Memory B cell (primary cell): ENCODE results near the gene SNX20.
A peak's percentile ranks its signal among the peaks of the same experiment; 100 is the strongest.

ENCODE experiments used
- ATAC-seq: fragments of 150-1000 bp; cut with Tn5 transposase; 2 replicates; pipeline ENCODE4 v1.10.0; 2021; ENCODE audit warnings: low read depth, mild to moderate bottlenecking, moderate library complexity
- DNase-seq, 2 donors: peaks; one replicate each; pipeline ENCODE4 v3.0.0; 2022; ENCODE audit warnings: low spot score in 2 of 2
- H3K27ac Mint-ChIP-seq: one replicate; pipeline ENCODE4 v1.8.0; 2022; ENCODE audit warnings: mild to moderate bottlenecking, moderate library complexity, mixed read lengths
- H3K27me3 Mint-ChIP-seq: one replicate; pipeline ENCODE4 v1.8.0; 2022; ENCODE audit warnings: mixed read lengths
- H3K36me3 Mint-ChIP-seq: one replicate; pipeline ENCODE4 v1.8.0; 2022; ENCODE audit warnings: mild to moderate bottlenecking, mixed read lengths
- H3K4me1 Mint-ChIP-seq: one replicate; pipeline ENCODE4 v1.8.0; 2022; ENCODE audit warnings: mixed read lengths
- H3K4me3 Mint-ChIP-seq: one replicate; pipeline ENCODE4 v1.8.0; 2022; ENCODE audit warnings: mild to moderate bottlenecking, moderate library complexity, mixed read lengths
- H3K9me3 Mint-ChIP-seq: one replicate; pipeline ENCODE4 v1.8.0; 2022; ENCODE audit warnings: mixed read lengths

SNX20 gene

GRCh38 chr16:50667497-50668367 lies 13.4 kb downstream of the SNX20 start:
- ATAC-seq (no peak), DNase-seq (no peak)
- Mint-ChIP-seq H3K4me1 (peaks cover 12% of the 10 kb centered on the region), H3K9me3 (peaks cover 5% of the 10 kb centered on the region), H3K4me3 (peak overlapping the region; percentile 57), H3K27me3 (no peaks in the 10 kb centered on the region), H3K36me3 (peaks cover 27% of the 10 kb centered on the region), H3K27ac (peak overlapping the region; percentile 53)

- H3K4me3 Mint-ChIP-seq = peak overlapping the region; percentile 57
- DNase-seq = peak in 1 of 2 donors; percentile 28
- peak; percentile 86 for ATAC-seq
- peaks cover 3% of the 10 kb centered on the region for H3K9me3 Mint-ChIP-seq
- no peaks in the 10 kb centered on the region for H3K27me3 Mint-ChIP-seq
- peak overlapping the region; percentile 53 for H3K27ac Mint-ChIP-seq
- H3K4me1 Mint-ChIP-seq = peaks cover 12% of the 10 kb centered on the region
- H3K36me3 Mint-ChIP-seq = peaks cover 18% of the 10 kb centered on the region
Measured at GRCh38 chr16:50666658-50667496, 14.2 kb downstream of the SNX20 start.

DNA sequence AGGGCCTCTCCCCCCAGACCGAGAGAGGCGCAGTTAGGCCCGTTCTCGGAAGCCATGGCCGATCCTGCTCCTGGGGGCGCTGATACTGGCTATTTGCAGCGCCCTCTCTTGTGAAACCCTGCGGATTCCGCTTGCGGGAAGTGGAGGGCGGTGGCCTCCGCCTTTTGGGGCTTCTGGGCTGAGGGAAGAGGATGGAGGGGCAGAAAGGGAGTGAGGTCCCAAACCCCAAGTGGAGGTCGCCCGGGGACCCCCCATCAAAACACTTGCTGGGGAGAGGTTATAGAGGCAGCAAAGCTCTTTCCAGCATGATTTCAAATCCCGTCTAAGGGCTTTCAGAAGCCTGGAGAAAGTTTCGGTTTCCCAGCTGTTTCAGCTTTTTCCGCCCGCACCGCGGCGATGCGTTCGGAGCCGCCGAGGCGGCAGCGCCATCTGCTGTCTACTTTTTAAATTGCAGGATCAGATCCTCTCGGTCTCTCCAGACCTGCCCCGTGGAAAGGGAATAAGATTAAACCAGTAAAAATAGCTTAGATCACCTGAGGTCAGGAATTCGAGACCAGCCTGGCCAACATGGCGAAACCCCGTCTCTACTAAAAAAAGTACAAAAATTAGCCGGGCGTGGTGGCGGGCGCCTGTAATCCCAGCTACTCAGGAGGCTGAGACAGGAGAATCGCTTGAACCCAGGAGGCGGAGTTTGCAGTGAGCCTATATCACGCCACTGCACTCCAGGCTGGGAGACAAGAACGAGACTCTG lies 15.8 kb downstream of the SNX20 start:
- DNase-seq = peak; percentile 82 to 91
- peak overlapping the region; percentile 20 for H3K27ac Mint-ChIP-seq
- H3K36me3 Mint-ChIP-seq = peaks cover 9% of the 10 kb centered on the region
- peaks cover 12% of the 10 kb centered on the region for H3K4me1 Mint-ChIP-seq
- peak; percentile 72 for ATAC-seq
- H3K4me3 Mint-ChIP-seq = peak overlapping the region; percentile 77
- peaks cover 1% of the 10 kb centered on the region for H3K9me3 Mint-ChIP-seq
- no peaks in the 10 kb centered on the region for H3K27me3 Mint-ChIP-seq

DNA sequence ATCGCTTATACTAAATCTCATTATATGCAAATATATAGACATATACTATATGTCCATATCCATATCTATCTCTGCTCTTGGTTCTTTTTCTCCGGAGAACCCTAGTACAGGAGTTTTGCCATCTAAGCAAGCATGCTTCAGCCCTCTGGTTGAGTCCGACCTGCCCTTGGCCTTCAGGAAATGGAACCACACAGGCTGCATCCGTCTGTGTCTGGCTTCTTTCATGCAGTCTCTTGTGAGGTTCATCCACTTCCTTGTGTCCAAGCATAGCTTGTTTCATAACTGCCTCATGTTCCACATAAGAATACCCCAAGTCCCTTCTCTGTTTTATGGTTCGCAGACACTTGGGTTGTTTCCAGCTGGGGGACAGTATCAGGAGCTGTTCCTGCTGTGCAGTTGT lies 16.8 kb downstream of the SNX20 start:
- no peaks in the 10 kb centered on the region for H3K27me3 Mint-ChIP-seq
- peaks cover 1% of the 10 kb centered on the region for H3K9me3 Mint-ChIP-seq
- H3K27ac Mint-ChIP-seq = no peak overlapping the region
- no peak for DNase-seq
- no peak overlapping the region for H3K4me3 Mint-ChIP-seq
- peaks cover 9% of the 10 kb centered on the region for H3K36me3 Mint-ChIP-seq
- ATAC-seq = no peak
- peaks cover 12% of the 10 kb centered on the region for H3K4me1 Mint-ChIP-seq

GRCh38 chr16:50662306-50662940 lies 18.7 kb downstream of the SNX20 start:
- Mint-ChIP-seq H3K4me1 (peaks cover 7% of the 10 kb centered on the region), H3K27ac (no peak overlapping the region), H3K4me3 (no peak overlapping the region), H3K9me3 (peaks cover 1% of the 10 kb centered on the region), H3K36me3 (no peaks in the 10 kb centered on the region), H3K27me3 (no peaks in the 10 kb centered on the region)
- DNase-seq (no peak), ATAC-seq (no peak)

DNA sequence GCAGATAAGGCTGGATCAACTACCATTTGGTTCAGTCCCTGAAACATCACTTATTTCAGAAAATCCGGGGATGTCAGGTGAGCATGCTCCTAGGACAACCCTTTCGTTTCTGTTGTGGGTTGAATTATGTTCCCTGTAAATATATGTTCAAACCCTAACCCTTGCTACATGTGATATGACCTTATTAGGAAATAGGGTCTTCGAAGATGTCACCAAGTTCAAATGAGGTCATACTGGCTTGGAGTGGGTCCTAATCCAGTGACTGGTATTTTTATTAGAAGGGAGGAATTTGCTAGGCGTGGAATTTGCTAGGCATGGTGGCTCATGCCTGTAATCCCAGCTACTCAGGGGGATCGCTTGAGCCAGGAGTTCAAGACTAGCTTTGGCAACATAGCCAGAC lies 21.3 kb downstream of the SNX20 start:
- Mint-ChIP-seq H3K36me3 (no peaks in the 10 kb centered on the region), H3K4me1 (peaks cover 2% of the 10 kb centered on the region), H3K27me3 (no peaks in the 10 kb centered on the region), H3K4me3 (no peak overlapping the region), H3K9me3 (no peaks in the 10 kb centered on the region), H3K27ac (no peak overlapping the region)
- DNase-seq (no peak), ATAC-seq (no peak)

DNA sequence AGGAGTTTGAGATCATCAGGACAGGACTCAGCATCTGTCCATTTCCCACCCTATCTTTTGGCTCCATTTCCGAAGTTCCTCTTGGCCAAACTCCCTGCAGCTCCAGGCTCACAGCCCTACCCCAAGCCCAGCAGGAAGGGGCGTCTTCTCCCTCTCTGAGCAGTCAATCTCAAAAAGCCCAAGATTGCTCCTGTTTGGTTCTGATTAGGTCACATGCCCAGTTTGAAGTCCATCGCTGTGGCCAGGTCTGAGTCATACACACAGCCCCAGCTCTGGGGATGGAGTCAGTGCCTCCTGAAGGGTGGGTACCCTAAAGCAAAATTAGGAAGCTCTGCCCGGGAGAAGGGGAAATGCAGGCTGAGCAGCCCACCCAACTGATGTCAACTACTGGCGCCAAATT lies 23.9 kb downstream of the SNX20 start:
- H3K27me3 Mint-ChIP-seq = no peaks in the 10 kb centered on the region

GRCh38 chr16:50655558-50656055 lies 25.5 kb downstream of the SNX20 start:
- ATAC-seq (no peak), DNase-seq (no peak)
- Mint-ChIP-seq H3K27me3 (peaks cover 4% of the 10 kb centered on the region), H3K4me1 (no peaks in the 10 kb centered on the region), H3K27ac (no peak overlapping the region), H3K36me3 (peaks cover 4% of the 10 kb centered on the region), H3K4me3 (no peak overlapping the region), H3K9me3 (peaks cover 5% of the 10 kb centered on the region)

More for the DNA sequence above, 23.9 kb downstream of the SNX20 start:
- Mint-ChIP-seq H3K4me3 (no peak overlapping the region), H3K4me1 (no peaks in the 10 kb centered on the region), H3K27ac (no peak overlapping the region), H3K9me3 (no peaks in the 10 kb centered on the region), H3K36me3 (no peaks in the 10 kb centered on the region)
- DNase-seq (no peak), ATAC-seq (no peak)

DNA sequence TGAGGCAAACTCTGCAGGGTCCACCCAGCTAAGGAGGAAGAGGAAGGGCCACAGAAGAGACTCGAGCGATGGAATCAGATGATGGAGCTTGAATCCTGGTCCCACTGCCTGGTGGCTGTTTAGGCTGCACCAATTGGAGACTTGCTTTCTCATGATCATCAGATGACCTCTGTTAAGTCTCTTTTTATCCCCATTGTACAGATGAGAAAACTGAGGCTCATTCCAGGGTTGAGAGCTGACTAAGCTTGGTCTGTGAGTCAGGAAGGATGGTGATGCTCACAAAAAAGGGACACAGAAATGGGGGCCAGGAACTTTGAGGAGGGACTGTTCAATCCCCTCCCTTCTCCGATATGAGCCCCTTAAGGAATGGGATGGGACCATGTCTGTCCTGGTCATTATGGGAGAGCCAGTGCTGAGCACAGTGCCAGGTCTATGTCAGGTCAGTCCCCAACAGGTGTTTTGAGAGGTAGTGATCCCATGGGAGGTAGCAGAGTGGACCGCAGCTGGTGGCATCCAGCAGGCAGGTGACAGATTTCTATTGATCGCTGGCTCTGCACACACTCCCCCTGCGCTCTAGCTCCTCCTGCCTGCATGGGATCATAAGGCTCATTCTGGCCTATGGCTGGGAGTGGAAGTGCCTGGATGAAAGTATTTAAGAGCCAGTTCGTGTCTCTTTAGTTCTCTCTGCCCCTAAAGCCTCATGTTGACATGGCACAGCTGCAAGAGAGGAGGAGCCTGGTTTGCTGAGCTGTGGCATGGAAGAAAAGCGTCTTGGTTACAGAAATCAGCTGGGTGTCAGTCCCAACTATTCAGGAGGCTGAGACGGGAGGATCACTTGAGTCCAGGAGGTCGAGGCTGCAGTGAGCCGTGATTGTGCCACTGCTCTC lies 27.2 kb downstream of the SNX20 start:
- Mint-ChIP-seq H3K27me3 (peaks cover 8% of the 10 kb centered on the region), H3K4me3 (no peak overlapping the region), H3K36me3 (peaks cover 4% of the 10 kb centered on the region), H3K9me3 (peaks cover 5% of the 10 kb centered on the region), H3K4me1 (no peaks in the 10 kb centered on the region), H3K27ac (no peak overlapping the region)
- no peak for DNase-seq
- ATAC-seq = no peak

DNA sequence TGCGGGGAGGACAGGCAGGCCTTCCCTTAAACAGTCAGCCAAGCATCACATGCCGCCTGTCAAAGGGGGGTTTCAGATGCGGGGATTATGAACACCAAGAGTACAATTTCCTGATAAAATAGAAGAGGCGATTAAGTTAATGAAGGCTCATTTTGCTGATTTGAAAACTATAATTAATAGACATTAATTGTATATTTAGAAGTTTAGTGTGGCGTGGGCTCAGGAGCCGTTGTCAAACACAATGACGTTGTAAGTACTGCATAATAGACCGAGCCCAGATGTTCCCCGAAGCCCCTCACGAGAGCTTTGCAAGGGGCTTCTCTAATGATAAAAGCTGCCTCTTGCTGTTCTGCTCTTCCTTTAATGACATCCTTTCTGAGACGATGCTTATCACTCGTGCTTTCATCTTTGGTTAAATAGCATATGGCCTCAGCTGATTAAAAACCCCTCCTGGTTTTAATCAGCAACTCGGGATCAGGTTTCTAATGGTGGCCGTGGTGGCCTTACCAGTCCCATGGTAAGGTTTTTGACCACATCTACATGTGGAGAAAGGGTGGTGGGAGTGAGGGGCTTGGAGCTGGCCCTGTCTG lies 28.2 kb downstream of the SNX20 start:
- H3K4me3 Mint-ChIP-seq = no peak overlapping the region
- H3K27ac Mint-ChIP-seq = no peak overlapping the region
- ATAC-seq (no peak), DNase-seq (no peak)
- peaks cover 4% of the 10 kb centered on the region for H3K36me3 Mint-ChIP-seq
- peaks cover 5% of the 10 kb centered on the region for H3K9me3 Mint-ChIP-seq
- H3K27me3 Mint-ChIP-seq = peaks cover 10% of the 10 kb centered on the region
- H3K4me1 Mint-ChIP-seq = no peaks in the 10 kb centered on the region

GRCh38 chr16:50651835-50652438 lies 29.2 kb downstream of the SNX20 start:
- DNase-seq (no peak), ATAC-seq (no peak)
- peaks cover 10% of the 10 kb centered on the region for H3K27me3 Mint-ChIP-seq
- no peak overlapping the region for H3K4me3 Mint-ChIP-seq
- H3K4me1 Mint-ChIP-seq = no peaks in the 10 kb centered on the region
- peaks cover 4% of the 10 kb centered on the region for H3K36me3 Mint-ChIP-seq
- no peak overlapping the region for H3K27ac Mint-ChIP-seq
- H3K9me3 Mint-ChIP-seq = peaks cover 5% of the 10 kb centered on the region

GRCh38 chr16:50646345-50646744 lies 34.8 kb downstream of the SNX20 start:
- DNase-seq (no peak), ATAC-seq (no peak)
- no peak overlapping the region for H3K4me3 Mint-ChIP-seq
- no peak overlapping the region for H3K27ac Mint-ChIP-seq
- no peaks in the 10 kb centered on the region for H3K4me1 Mint-ChIP-seq
- no peaks in the 10 kb centered on the region for H3K36me3 Mint-ChIP-seq
- H3K27me3 Mint-ChIP-seq = peaks cover 10% of the 10 kb centered on the region
- no peaks in the 10 kb centered on the region for H3K9me3 Mint-ChIP-seq
